SU-DHL-6 (cell line): ENCODE measurements around the gene TCF12.

Experiments used
- H2AFZ ChIP-seq: fragments of 200-600 bp; sonication (generic); 2 replicates; pipeline ENCODE4 v1.6.1; 2014; ENCODE audit warnings: low read depth, mild to moderate bottlenecking, moderate library complexity, mixed read lengths, antibody characterized with exemption, low read length; ENCODE audit not compliant: severe bottlenecking
- H3F3A ChIP-seq: fragments of 200-600 bp; shearing (Covaris generic); 2 replicates; pipeline ENCODE4 v1.6.0; 2016; ENCODE audit warnings: antibody characterized with exemption, mild to moderate bottlenecking; ENCODE audit not compliant: insufficient read depth
- H3K27ac ChIP-seq: fragments of 200-600 bp; sonication (generic); 2 replicates; pipeline ENCODE4 v1.5.1; 2016; ENCODE audit warnings: low read depth, mild to moderate bottlenecking, low read length, moderate library complexity, mixed read lengths
- H3K27me3 ChIP-seq: fragments of 200-600 bp; sonication (generic), shearing (Covaris generic); 2 replicates; pipeline ENCODE4 v1.6.0; 2014; ENCODE audit warnings: mild to moderate bottlenecking, low read length
- H3K36me3 ChIP-seq: fragments of 200-600 bp; sonication (generic); 2 replicates; pipeline ENCODE4 v1.6.1; 2014; ENCODE audit warnings: mild to moderate bottlenecking, low read length, mixed read lengths
- H3K4me2 ChIP-seq: fragments of 300-600, 200-600 bp; shearing (Covaris generic), sonication (generic); 2 replicates; pipeline ENCODE4 v1.6.0; 2014; ENCODE audit warnings: low read length, low read depth, mild to moderate bottlenecking; ENCODE audit not compliant: poor library complexity, severe bottlenecking
- H3K4me3 ChIP-seq: fragments of 200-600 bp; sonication (generic); 2 replicates; pipeline ENCODE4 v1.5.1; 2014; ENCODE audit warnings: antibody characterized with exemption, low read length, mild to moderate bottlenecking, mixed read lengths; ENCODE audit not compliant: insufficient read depth, poor library complexity, severe bottlenecking
- H3K79me2 ChIP-seq: fragments of 200-600 bp; sonication (generic); 2 replicates; pipeline ENCODE4 v1.6.1; 2014; ENCODE audit warnings: mild to moderate bottlenecking, low read length, moderate library complexity; ENCODE audit not compliant: insufficient read depth
- H3K9ac ChIP-seq: fragments of 200-600 bp; sonication (generic); 2 replicates; pipeline ENCODE4 v1.7.0; 2014; ENCODE audit warnings: mild to moderate bottlenecking, low read length
- H3K9me2 ChIP-seq: fragments of 200-600 bp; sonication (generic); replicated peaks from 2 replicates; pipeline ENCODE4 v1.6.1; 2014; ENCODE audit warnings: low read length; ENCODE audit not compliant: insufficient read depth
- H3K9me3 ChIP-seq: fragments of 200-600 bp; sonication (generic); 2 replicates; pipeline ENCODE4 v1.6.1; 2014; ENCODE audit warnings: low read length, mixed read lengths; ENCODE audit not compliant: insufficient read depth
- H4K20me1 ChIP-seq: fragments of 200-600 bp; sonication (generic); 2 replicates; pipeline ENCODE4 v1.6.1; 2014; ENCODE audit warnings: low read depth, mild to moderate bottlenecking, antibody characterized with exemption, low read length, moderate library complexity, mixed read lengths
- EZH2phosphoT487 ChIP-seq: fragments of 200-600 bp; sonication (generic), shearing (Covaris generic); conservative IDR thresholded peaks from 2 replicates; pipeline ENCODE4 v1.6.1; 2018; ENCODE audit warnings: mild to moderate bottlenecking, antibody characterized with exemption, low read length, moderate library complexity, mixed read lengths
- TF ChIP-seq, protein P1 (sequence below): fragments of 200-600 bp; sonication (generic); IDR thresholded peaks from one replicate; pipeline ENCODE4 v1.5.1; 2017; ENCODE audit warnings: antibody characterized with exemption, mild to moderate bottlenecking, low read length, moderate library complexity; ENCODE audit not compliant: insufficient read depth, poor library complexity, severe bottlenecking

Gene TCF12

DNA sequence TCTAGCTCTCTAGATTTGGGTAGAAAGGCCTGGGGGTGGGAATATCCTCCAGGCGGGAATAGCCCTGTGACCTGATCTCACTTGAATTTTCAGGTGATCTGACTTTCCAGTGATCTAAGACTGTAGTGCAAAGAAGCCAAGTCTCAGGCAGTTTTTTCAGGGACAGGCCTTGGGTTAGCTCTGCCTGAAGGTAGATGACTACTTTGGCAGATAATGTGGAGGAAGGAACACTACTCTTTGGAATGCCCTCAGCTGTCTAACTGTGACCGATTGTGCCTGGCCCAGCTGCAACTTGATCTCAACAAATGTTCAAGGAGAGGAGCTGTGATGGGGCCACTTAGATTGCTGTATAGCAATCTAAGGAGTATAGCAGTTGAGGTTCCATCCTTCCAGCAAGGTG lies 193.7 kb downstream of the TCF12 start:
- TF ChIP-seq, protein P1, sequence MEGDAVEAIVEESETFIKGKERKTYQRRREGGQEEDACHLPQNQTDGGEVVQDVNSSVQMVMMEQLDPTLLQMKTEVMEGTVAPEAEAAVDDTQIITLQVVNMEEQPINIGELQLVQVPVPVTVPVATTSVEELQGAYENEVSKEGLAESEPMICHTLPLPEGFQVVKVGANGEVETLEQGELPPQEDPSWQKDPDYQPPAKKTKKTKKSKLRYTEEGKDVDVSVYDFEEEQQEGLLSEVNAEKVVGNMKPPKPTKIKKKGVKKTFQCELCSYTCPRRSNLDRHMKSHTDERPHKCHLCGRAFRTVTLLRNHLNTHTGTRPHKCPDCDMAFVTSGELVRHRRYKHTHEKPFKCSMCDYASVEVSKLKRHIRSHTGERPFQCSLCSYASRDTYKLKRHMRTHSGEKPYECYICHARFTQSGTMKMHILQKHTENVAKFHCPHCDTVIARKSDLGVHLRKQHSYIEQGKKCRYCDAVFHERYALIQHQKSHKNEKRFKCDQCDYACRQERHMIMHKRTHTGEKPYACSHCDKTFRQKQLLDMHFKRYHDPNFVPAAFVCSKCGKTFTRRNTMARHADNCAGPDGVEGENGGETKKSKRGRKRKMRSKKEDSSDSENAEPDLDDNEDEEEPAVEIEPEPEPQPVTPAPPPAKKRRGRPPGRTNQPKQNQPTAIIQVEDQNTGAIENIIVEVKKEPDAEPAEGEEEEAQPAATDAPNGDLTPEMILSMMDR = no peak
- no peak for TF ChIP-seq EZH2phosphoT487

DNA sequence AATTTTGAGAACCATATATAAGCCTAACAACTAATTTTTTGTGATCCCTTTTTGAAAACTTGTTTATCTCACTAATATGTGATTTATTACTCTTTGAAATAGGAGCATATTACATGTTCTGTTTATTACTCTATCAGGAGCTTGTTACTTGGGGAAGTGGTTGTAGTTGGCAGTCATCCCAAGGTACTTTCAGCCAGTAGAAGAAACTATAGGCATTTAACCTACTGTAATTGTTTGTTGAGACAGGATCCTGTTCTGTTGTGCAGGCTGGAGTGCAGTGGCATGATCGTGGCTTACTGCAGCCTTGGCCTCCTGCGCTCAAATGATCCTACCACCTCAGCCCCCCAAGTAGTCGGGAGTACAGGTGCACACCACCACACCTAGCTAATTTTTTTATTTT lies 195.6 kb downstream of the TCF12 start:
- no peak for TF ChIP-seq EZH2phosphoT487
- TF ChIP-seq, protein P1 = no peak
- H3K9me2 ChIP-seq = no peaks in the 10 kb centered on the region
- H3K27me3 ChIP-seq = no peaks in the 10 kb centered on the region
- H3K4me2 ChIP-seq = no peak overlapping the region
- H3K9me3 ChIP-seq = no peaks in the 10 kb centered on the region
- no peak overlapping the region for H3K4me3 ChIP-seq
- H2AFZ ChIP-seq = no peak overlapping the region
- no peak overlapping the region for H3K9ac ChIP-seq
- H3K36me3 ChIP-seq = no peaks in the 10 kb centered on the region
- H3K27ac ChIP-seq = no peak overlapping the region
- no peaks in the 10 kb centered on the region for H4K20me1 ChIP-seq
- no peaks in the 10 kb centered on the region for H3F3A ChIP-seq
- H3K79me2 ChIP-seq = no peaks in the 10 kb centered on the region

More for the DNA sequence above, 193.7 kb downstream of the TCF12 start:
- Histone ChIP-seq H3K4me3 (no peak overlapping the region), H3K4me2 (no peak overlapping the region), H3K27me3 (no peaks in the 10 kb centered on the region), H3K9ac (no peak overlapping the region), H4K20me1 (no peaks in the 10 kb centered on the region), H3K79me2 (no peaks in the 10 kb centered on the region), H2AFZ (no peak overlapping the region), H3K9me2 (no peaks in the 10 kb centered on the region), H3K9me3 (no peaks in the 10 kb centered on the region), H3K27ac (no peak overlapping the region), H3F3A (no peaks in the 10 kb centered on the region), H3K36me3 (no peaks in the 10 kb centered on the region)

DNA sequence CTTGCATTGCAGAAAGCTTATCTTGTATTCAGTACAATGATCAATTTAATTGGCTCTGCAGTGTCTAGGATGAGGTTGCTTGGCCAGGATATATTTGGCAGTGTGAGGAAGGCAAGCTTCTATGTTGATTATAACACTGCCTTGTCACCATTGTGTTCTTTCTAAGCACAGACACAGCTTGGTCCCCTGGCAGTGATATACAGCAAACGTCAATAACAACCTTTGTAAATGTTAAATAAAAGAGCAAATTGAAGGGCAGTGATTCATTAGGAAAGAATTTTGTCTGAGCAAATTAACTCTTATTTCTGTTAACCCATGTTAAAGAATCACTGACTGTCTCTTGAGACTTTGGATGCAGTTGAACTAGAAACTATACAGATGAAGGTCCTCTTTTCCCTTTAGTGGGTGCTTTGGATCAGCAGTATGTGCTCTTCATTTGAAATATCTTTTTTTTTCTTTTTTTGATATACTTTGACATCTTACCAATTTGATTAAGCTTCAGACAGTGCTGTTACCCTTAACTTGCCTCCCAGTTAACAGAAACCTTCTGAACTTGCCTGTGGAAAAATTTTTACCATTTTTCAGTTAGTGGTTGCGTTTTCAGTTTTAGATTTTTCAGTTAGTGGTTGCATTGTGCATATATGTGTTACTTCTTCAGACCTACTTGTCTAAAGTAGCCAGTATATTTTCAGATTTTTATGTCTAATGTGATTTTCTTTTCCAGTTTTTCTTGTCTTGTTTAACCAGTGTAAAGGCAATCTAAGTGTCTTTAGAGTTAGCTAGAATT lies 199.8 kb downstream of the TCF12 start:
- H3K27me3 ChIP-seq = no peaks in the 10 kb centered on the region
- no peaks in the 10 kb centered on the region for H4K20me1 ChIP-seq
- no peak overlapping the region for H3K4me2 ChIP-seq
- no peak overlapping the region for H3K4me3 ChIP-seq
- H3K9me2 ChIP-seq = no peaks in the 10 kb centered on the region
- H3K9ac ChIP-seq = no peak overlapping the region
- H3K27ac ChIP-seq = no peak overlapping the region
- TF ChIP-seq, protein P1 = no peak
- H3K36me3 ChIP-seq = no peaks in the 10 kb centered on the region
- no peaks in the 10 kb centered on the region; the same call in 1 of the 2 replicates for H3F3A ChIP-seq
- no peak overlapping the region for H2AFZ ChIP-seq
- H3K79me2 ChIP-seq = no peaks in the 10 kb centered on the region
- H3K9me3 ChIP-seq = no peaks in the 10 kb centered on the region
